T-helper 1 cell treated with Interleukin-12 subunit alpha and Interleukin-12 subunit beta and Interleukin-4 antibody, amounts not matched to agents 30 ng/mL and 1 ng/mL, for 36 hours (primary cell): Measurements from ENCODE around the gene CLC. TPM values are rescaled to one million over a fixed set of nuclear protein-coding genes. Genes with fewer than 3 reads are reported as not detected.

Experiments
- total RNA-seq: library from RNA; stranded (reverse); gene quantifications from 2 replicates; pipeline ENCODE4 v1.2.3, GENCODE V29; 2022

CLC gene
- total RNA-seq, 1 donor from 2014 or later: 2.3 TPM

Other genes with a start within 250 kb of the CLC start
- gene DLL3, start 239.1 kb downstream of the CLC start, total RNA-seq: 0.27 and 0.51 TPM in 2 replicates
- gene SELENOV, start 222.9 kb downstream of the CLC start, total RNA-seq: not detected in 2 replicates
- 2.6 and 3.6 TPM in 2 replicates for gene EID2B, start 205.2 kb downstream of the CLC start, total RNA-seq
- gene EID2, start 197.9 kb downstream of the CLC start, total RNA-seq: 15.3 and 18.2 TPM in 2 replicates
- not detected in 2 replicates for gene LGALS13, start 135.5 kb downstream of the CLC start, total RNA-seq
- gene LGALS16, start 82.1 kb downstream of the CLC start, total RNA-seq: not detected in 2 replicates
- gene LGALS14, start 33.5 kb downstream of the CLC start, total RNA-seq: 0.27 and 0.37 TPM in 2 replicates
- not detected in 2 replicates for gene LEUTX, start 40.8 kb upstream of the CLC start, total RNA-seq
- 9.1 and 9.8 TPM in 2 replicates for gene DYRK1B, start 96.1 kb upstream of the CLC start, total RNA-seq
- 292 and 309 TPM in 2 replicates for gene FBL, start 108.3 kb upstream of the CLC start, total RNA-seq
- gene FCGBP, start 196.6 kb upstream of the CLC start, total RNA-seq: 18.0 and 21.0 TPM in 2 replicates
- gene PSMC4, start 233.1 kb upstream of the CLC start, total RNA-seq: 162 and 163 TPM in 2 replicates